AG09319 (cell line): ENCODE results near the gene BUD23.
"Not testable (repeated sequence)": the region's sequence is repeated elsewhere in the genome, so short reads cannot be mapped to it uniquely, and the experiment has no call there.

Experiments
- DNase-seq: peaks from one replicate; pipeline ENCODE4 v3.0.0-alpha.2; 2010; ENCODE audit warnings: low read depth; ENCODE audit errors: extremely low read depth
- TF ChIP-seq, protein P1 (sequence below): IDR thresholded peaks from 2 replicates; pipeline ENCODE4 v1.5.1; 2011; ENCODE audit warnings: low read depth, mild to moderate bottlenecking, inconsistent platforms, low read length, moderate library complexity

The BUD23 gene

DNA sequence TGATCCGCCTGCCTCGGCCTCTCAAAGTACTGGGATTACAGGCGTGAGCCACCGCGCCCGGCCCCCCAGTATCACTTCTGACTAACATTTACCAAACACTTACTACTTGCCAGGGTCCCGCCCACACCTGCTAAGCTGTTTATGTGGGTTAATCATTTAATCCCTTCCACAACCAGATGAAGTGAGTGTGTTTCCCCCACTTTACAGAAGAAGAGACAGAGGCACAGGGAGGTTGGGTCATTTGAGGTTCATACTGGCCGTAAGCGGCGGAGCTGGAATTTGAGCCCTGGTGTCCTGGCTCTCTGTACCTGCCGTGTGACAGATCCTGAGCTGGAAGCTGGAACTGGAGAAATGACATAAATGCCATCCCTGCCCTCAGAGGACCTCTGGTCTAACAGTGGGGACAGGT is 30.9 kb upstream of the BUD23 start:
- TF ChIP-seq, protein P1, sequence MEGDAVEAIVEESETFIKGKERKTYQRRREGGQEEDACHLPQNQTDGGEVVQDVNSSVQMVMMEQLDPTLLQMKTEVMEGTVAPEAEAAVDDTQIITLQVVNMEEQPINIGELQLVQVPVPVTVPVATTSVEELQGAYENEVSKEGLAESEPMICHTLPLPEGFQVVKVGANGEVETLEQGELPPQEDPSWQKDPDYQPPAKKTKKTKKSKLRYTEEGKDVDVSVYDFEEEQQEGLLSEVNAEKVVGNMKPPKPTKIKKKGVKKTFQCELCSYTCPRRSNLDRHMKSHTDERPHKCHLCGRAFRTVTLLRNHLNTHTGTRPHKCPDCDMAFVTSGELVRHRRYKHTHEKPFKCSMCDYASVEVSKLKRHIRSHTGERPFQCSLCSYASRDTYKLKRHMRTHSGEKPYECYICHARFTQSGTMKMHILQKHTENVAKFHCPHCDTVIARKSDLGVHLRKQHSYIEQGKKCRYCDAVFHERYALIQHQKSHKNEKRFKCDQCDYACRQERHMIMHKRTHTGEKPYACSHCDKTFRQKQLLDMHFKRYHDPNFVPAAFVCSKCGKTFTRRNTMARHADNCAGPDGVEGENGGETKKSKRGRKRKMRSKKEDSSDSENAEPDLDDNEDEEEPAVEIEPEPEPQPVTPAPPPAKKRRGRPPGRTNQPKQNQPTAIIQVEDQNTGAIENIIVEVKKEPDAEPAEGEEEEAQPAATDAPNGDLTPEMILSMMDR: no peak
- no peak for DNase-seq

DNA sequence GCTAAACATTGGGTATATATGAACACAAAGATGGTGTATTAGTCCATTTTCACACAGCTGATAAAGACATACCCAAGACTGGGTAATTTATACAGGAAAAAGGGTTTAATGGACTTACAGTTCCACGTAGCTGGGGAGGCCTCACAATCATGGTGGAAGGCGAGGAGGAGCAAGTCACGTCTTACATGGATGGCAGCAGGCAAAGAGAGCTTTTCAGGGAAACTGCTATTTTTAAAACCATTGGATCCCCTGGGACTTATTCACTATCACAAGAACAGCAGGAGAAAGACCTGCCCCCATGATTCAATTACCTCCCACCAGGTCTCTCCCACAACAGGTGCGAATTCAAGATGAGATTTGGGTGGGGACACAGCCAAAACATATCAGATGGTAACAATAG is 28.1 kb upstream of the BUD23 start:
- DNase-seq: not testable (repeated sequence)

DNA sequence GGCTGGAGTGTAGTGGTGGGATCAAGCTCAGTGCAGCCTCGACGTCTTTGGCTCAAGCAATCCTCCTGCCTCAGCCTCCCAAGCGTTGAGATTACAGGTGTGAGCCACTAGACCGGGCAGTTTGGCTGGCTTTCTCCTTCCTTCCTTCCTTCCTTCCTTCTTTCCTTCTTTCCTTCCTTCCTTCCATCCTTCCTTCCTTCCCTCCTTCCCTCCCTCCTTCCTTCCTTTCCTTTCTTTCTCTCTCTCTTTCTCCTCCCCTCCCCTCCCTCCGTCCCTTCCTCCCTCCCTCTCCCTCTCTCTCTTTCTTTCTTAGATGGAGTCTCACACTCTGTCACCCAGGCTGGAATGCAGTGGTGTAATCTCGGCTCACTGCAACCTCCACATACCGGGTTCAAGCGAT is 23.4 kb upstream of the BUD23 start:
- TF ChIP-seq, protein P1: no peak
- DNase-seq: no peak

DNA sequence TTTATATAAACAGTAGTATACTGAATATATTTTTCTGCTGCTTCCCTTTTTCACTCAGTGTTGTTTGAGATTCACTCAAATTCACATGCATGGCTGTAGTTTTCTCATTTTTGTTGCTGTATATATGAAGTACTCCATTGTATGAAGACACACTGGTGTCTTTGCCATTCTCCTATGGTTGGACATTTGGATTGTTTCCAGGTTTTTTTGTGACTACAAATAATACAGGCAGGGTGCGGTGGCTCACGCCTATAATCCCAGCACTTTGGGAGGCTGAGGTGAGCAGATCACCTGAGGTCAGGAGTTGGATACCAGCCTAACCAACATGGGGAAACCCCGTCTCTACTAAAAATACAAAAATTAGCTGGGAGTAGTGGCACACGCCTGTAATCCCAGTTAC is 22.8 kb upstream of the BUD23 start:
- DNase-seq: not testable (repeated sequence)

DNA sequence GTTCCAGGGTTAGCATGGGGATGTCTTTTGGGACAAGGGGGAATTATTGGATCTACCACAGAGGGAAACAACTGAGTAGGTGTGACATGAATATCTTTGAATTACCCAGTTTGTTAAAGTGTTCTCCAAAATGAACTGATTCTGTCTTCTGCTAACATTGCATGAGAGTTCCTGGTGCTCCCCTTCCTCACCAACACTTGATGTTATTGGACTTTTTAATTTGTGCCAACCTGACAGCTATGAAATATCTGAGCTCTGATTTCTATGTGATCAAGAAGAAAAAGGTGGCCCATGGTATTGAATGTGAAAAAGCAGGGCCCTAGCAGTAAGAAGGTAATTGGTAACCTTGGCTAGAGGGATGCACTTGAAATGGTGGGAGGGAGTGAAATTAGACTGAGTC is 20.4 kb upstream of the BUD23 start:
- DNase-seq: no peak
- TF ChIP-seq, protein P1: no peak

DNA sequence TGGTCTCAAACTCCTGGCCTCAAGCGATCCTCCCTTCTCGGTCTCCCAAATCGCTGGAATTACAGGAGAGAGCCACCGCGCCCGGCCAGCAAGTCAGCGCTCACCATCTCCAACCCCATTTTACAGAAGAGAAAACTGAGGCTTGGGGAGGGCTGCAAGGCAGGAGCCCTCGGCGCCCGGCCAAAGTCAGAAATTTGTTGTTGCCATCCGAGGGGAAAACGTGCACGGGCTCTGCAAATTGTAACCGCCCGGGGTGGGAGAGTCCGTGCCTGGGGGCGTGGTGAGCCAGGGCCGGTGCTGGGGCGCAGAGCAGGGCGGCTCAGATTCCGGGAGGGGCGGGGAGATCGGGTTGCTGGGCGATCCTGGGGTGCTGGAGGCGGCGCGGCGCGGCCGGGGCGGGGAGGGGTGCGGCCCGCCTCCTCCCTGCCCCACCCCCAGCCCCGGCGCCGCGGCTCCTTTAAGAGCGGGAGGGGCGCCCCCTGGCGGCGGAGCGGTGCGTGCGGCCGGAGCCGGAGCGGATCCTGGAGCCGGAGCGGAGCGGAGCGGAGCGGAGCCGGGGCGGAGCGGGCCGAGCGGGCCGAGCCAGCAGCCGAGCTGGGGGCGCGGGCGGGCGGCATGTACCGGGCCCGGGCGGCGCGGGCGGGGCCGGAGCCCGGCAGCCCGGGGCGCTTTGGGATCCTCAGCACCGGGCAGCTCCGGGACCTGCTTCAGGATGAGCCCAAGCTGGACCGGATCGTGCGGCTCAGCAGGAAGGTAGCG is 15.9 kb upstream of the BUD23 start, which contains the start of gene VPS37D:
TSS of gene VPS37D (plus strand) at position 488 of the 759 bp plus-strand sequence. CDS start at position 616, 128 bp downstream.
- DNase-seq: peak; percentile 71
- TF ChIP-seq, protein P1: peak; percentile 48

DNA sequence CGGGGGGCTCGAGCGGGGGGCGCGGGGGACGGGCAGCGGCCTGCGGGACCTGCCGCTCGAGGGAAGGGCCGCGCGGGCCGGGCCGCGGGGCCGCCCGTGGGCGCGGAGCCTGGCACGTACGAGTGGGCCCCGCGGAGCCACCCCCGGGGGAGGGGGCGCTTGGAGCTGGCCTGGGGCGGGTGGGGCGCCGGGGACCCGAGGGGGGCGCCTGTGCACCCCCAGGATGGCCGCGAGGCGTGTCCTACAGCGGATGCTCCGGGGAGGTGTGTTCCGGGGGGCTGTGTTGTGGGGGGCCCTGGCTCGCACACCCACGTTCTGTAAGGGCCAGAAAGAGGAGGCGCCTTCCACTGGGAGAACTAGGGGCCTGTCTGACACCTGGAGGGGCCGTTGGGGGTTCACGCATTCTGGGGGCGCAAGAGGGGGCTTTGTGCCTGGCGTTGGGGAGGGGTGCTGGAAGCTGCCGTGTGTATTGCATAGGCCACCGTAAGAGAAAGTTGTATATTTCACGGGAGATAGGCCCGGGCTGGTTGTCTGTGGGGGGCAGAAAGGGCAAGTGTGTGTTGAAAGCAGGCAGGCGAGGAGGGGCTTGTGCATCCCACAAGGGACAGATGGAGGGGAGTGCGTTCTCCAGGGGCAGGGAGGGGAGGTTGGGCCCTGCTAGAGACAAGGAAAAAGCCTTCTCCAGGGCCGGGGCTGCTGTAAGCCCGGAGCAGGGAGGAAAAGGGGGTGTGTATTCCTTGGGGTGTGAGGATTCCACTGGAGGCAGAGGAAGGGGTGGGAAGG is 15.1 kb upstream of the BUD23 start:
- no peak for DNase-seq
- TF ChIP-seq, protein P1: no peak

DNA sequence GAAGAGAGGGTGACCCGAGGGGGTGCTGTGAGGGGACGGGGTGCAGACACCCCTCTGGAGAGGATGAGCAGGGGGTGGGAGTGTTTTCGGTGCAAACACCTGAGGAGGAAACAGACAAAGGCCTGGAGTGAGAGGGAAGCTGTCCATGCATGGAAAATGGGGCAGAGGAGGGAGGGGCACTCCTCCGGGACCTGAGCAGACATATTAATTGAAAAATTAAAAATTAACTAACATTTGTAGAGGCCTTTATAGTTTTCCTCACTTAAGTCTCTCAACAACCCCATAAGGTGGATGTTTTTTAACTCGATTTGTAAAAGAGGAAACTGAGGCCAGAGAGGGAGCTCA is 14.5 kb upstream of the BUD23 start:
- DNase-seq: no peak
- TF ChIP-seq, protein P1: no peak
